Glomerular endothelial cell (primary cell): Measurements from ENCODE around the gene LPIN1. TPM values are rescaled to one million over a fixed set of nuclear protein-coding genes. Genes with fewer than 3 reads are reported as not detected.

Experiments
- total RNA-seq: library from RNA; depleted of rRNA; stranded (reverse); fragments of >200 nt; gene quantifications from 2 replicates; pipeline ENCODE4 v1.2.3, GENCODE V29; 2015

Gene LPIN1
- total RNA-seq, 1 donor from 2014 or later = 207 TPM

Other genes with a start within 250 kb of the LPIN1 start
- gene GREB1, start 212.6 kb upstream of the LPIN1 start, total RNA-seq = 0.29 and 0.64 TPM in 2 replicates
- gene NTSR2, start 76.4 kb upstream of the LPIN1 start, total RNA-seq = not detected in 2 replicates